Keratinocyte (primary cell): Measurements from ENCODE around the gene CSF3R. TPM values are rescaled to one million over a fixed set of nuclear protein-coding genes. Genes with fewer than 3 reads are reported as not detected.

Experiments
- DNase-seq: peaks from one replicate; pipeline ENCODE4 v3.0.0-alpha.2; 2011; ENCODE audit warnings: low read depth, missing footprints, low spot score
- FAIRE-seq: peaks from 2 replicates; lab custom pipeline; 2011; peaks lifted over from hg19 to GRCh38; lab: Jason Lieb, UNC
- H2AFZ ChIP-seq: 2 replicates; pipeline ENCODE4 v1.6.0; 2012; ENCODE audit warnings: low read length, control low read depth, inconsistent platforms; ENCODE audit not compliant: control insufficient read depth
- H3K27ac ChIP-seq: 2 replicates; pipeline ENCODE4 v1.5.1; 2011; ENCODE audit warnings: low read length; ENCODE audit not compliant: control insufficient read depth, insufficient read depth
- H3K27me3 ChIP-seq: 3 replicates; pipeline ENCODE4 v1.6.0; 2011; ENCODE audit warnings: low read length; ENCODE audit not compliant: control insufficient read depth, insufficient read depth; ENCODE audit errors: extremely low read depth
- H3K36me3 ChIP-seq, 2 experiments: 2 replicates in 1 of 2; 3 replicates in 1 of 2; pipeline ENCODE4 v1.5.1; 2011; ENCODE audit warnings: low read length in 2 of 2, mild to moderate bottlenecking in 1 of 2; ENCODE audit not compliant: control insufficient read depth in 2 of 2, insufficient read depth in 2 of 2; ENCODE audit errors: extremely low read depth in 1 of 2
- H3K4me1 ChIP-seq: 3 replicates; pipeline ENCODE4 v1.5.1; 2011; ENCODE audit warnings: low read length; ENCODE audit not compliant: control insufficient read depth, insufficient read depth; ENCODE audit errors: extremely low read depth
- H3K4me2 ChIP-seq: 3 replicates; pipeline ENCODE4 v1.6.0; 2011; ENCODE audit warnings: low read depth, low read length; ENCODE audit not compliant: control insufficient read depth, insufficient read depth; ENCODE audit errors: extremely low read depth
- H3K4me3 ChIP-seq, 3 experiments: fragments of 200-600 bp in 1 of 3; sonication (generic) in 1 of 3; 2 replicates in 2 of 3; 3 replicates in 1 of 3; pipeline ENCODE4 v1.5.1; 2011 to 2016; ENCODE audit warnings: low read length in 3 of 3, mild to moderate bottlenecking in 3 of 3, control low read depth in 2 of 3, inconsistent platforms in 1 of 3, low read depth in 1 of 3, mixed read lengths in 1 of 3, mixed run types in 1 of 3, moderate library complexity in 1 of 3; ENCODE audit not compliant: control insufficient read depth in 2 of 3, insufficient read depth in 2 of 3; ENCODE audit errors: extremely low read depth in 1 of 3
- H3K79me2 ChIP-seq: 2 replicates; pipeline ENCODE4 v1.6.0; 2012; ENCODE audit warnings: low read length; ENCODE audit not compliant: control insufficient read depth, insufficient read depth
- H3K9ac ChIP-seq: 3 replicates; pipeline ENCODE4 v1.6.0; 2011; ENCODE audit warnings: low read length; ENCODE audit not compliant: control insufficient read depth, insufficient read depth; ENCODE audit errors: extremely low read depth
- H3K9me1 ChIP-seq: 3 replicates; pipeline ENCODE4 v1.6.0; 2011; ENCODE audit warnings: low read length; ENCODE audit not compliant: control insufficient read depth, insufficient read depth; ENCODE audit errors: extremely low read depth
- H3K9me3 ChIP-seq: 2 replicates; pipeline ENCODE4 v1.5.1; 2012; ENCODE audit warnings: low read depth, low read length; ENCODE audit not compliant: control insufficient read depth
- H4K20me1 ChIP-seq: 3 replicates; pipeline ENCODE4 v1.6.0; 2011; ENCODE audit warnings: low read length; ENCODE audit not compliant: control insufficient read depth, insufficient read depth; ENCODE audit errors: extremely low read depth
- EZH2 ChIP-seq: IDR thresholded peaks from one replicate; pipeline ENCODE4 v1.6.1; 2012; ENCODE audit warnings: inconsistent platforms, mild to moderate bottlenecking, low read length, moderate library complexity
- dilution Hi-C: fragments of 300-500 bp; cut with MboI; formaldehyde crosslinking; loops from one replicate; pipeline ENCODE4 v1.7.0; 2020; ENCODE audit warnings: low sequenced_read_pairs; ENCODE audit not compliant: extremely low pct_ligation_motif_present
- polyA plus RNA-seq, 5 experiments: library from polyadenylated mRNA; depleted of rRNA in 3 of 5; stranded (reverse) in 3 of 5; stranded (forward) in 1 of 5; unstranded in 1 of 5; fragments of >200 nt; gene quantifications; 1 replicate in 1 of 5; 2 replicates in 3 of 5; 3 replicates in 1 of 5; pipeline versions ENCODE4 v1.2.1 to v1.2.3, GENCODE V29; 2011 to 2012; ENCODE audit warnings: missing spikeins in 2 of 5, low read depth in 1 of 5, low replicate concordance in 1 of 5
- TF ChIP-seq, protein P1 (sequence below), 3 experiments: IDR thresholded peaks in 1 of 3; conservative IDR thresholded peaks in 1 of 3; optimal IDR thresholded peaks in 1 of 3; 2 replicates in 2 of 3; 3 replicates in 1 of 3; pipeline versions ENCODE3 to v1.5.1; 2011; ENCODE audit warnings: low read length in 3 of 3, mild to moderate bottlenecking in 3 of 3, moderate library complexity in 2 of 3, control low read depth in 1 of 3, inconsistent platforms in 1 of 3; ENCODE audit not compliant: insufficient read depth in 2 of 3; ENCODE audit errors: extremely low read depth in 1 of 3

The CSF3R gene
- polyA plus RNA-seq, 1 donor (not counting 4 experiments of a cell fraction or from before 2014, with no cell fraction given), result not detected

DNA sequence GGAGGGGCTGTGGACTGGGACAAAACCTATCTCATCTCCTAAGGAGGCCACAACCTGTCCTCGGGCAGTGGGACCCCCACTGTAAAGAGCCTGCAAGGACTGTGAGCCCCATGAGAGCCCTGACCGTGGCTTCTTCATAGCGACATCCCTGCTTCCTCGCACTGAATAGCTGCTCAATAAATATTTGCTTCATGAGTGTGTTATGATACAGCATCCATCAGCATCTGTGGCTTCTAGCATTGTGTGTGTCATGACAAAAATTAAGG, 40.5 kb upstream of the CSF3R start:
- Histone ChIP-seq H3K4me1 (no peaks in the 10 kb centered on the region), H3K27me3 (no peaks in the 10 kb centered on the region), H3K27ac (no peak overlapping the region), H3K4me3 (no peak overlapping the region), H3K4me2 (no peak overlapping the region), H3K79me2 (no peaks in the 10 kb centered on the region), H3K9me3 (no peaks in the 10 kb centered on the region), H3K36me3 (no peaks in the 10 kb centered on the region), H4K20me1 (peaks cover 2% of the 10 kb centered on the region), H3K9ac (no peak overlapping the region), H3K9me1 (no peaks in the 10 kb centered on the region), H2AFZ (no peak overlapping the region)
- FAIRE-seq (no peak), DNase-seq (no peak)
- TF ChIP-seq EZH2, result no peak
- TF ChIP-seq, protein P1, sequence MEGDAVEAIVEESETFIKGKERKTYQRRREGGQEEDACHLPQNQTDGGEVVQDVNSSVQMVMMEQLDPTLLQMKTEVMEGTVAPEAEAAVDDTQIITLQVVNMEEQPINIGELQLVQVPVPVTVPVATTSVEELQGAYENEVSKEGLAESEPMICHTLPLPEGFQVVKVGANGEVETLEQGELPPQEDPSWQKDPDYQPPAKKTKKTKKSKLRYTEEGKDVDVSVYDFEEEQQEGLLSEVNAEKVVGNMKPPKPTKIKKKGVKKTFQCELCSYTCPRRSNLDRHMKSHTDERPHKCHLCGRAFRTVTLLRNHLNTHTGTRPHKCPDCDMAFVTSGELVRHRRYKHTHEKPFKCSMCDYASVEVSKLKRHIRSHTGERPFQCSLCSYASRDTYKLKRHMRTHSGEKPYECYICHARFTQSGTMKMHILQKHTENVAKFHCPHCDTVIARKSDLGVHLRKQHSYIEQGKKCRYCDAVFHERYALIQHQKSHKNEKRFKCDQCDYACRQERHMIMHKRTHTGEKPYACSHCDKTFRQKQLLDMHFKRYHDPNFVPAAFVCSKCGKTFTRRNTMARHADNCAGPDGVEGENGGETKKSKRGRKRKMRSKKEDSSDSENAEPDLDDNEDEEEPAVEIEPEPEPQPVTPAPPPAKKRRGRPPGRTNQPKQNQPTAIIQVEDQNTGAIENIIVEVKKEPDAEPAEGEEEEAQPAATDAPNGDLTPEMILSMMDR (optimal IDR thresholded peaks at IDR 0.05 in 1 of 3, IDR thresholded peaks at IDR 0.05 in 1 of 3, conservative IDR thresholded peaks at IDR 0.05 in 1 of 3; ENCODE audit: extremely low read depth in 1 of 3, insufficient read depth in 2 of 3, low read length in 3 of 3), result no peak
- dilution Hi-C loops, result no loop called here

GRCh38 chr1:36522461-36523229, 39.9 kb upstream of the CSF3R start:
- no peak overlapping the region for H3K4me3 ChIP-seq
- H2AFZ ChIP-seq, result no peak overlapping the region
- H4K20me1 ChIP-seq, result peaks cover 2% of the 10 kb centered on the region
- H3K27ac ChIP-seq, result no peak overlapping the region
- no peaks in the 10 kb centered on the region for H3K9me3 ChIP-seq
- H3K9ac ChIP-seq, result no peak overlapping the region
- H3K4me1 ChIP-seq, result no peaks in the 10 kb centered on the region
- dilution Hi-C loops, result no loop called here
- FAIRE-seq (no peak), DNase-seq (no peak)
- no peaks in the 10 kb centered on the region for H3K9me1 ChIP-seq
- H3K4me2 ChIP-seq, result no peak overlapping the region
- H3K27me3 ChIP-seq, result no peaks in the 10 kb centered on the region
- H3K36me3 ChIP-seq, result no peaks in the 10 kb centered on the region
- TF ChIP-seq, protein P1 (optimal IDR thresholded peaks at IDR 0.05 in 1 of 3, IDR thresholded peaks at IDR 0.05 in 1 of 3, conservative IDR thresholded peaks at IDR 0.05 in 1 of 3; ENCODE audit: extremely low read depth in 1 of 3, insufficient read depth in 2 of 3, low read length in 3 of 3), result no peak
- no peak for TF ChIP-seq EZH2
- H3K79me2 ChIP-seq, result no peaks in the 10 kb centered on the region
